SIG-M5 (cell line): ENCODE results near the gene IL23A.
"Not testable (repeated sequence)": the region's sequence is repeated elsewhere in the genome, so short reads cannot be mapped to it uniquely, and the experiment has no call there.

ENCODE experiments used
- DNase-seq: peaks from one replicate; lab custom pipeline; 2025; lab: John Stamatoyannopoulos, UW

Gene IL23A

GRCh38 chr12:56326126-56326525 lies 12.6 kb upstream of the IL23A start:
- no peak for DNase-seq

GRCh38 chr12:56326533-56326932 lies 12.2 kb upstream of the IL23A start:
- no peak for DNase-seq

- DNase-seq: no peak
Observed at GRCh38 chr12:56330936-56331490, 7.7 kb upstream of the IL23A start.

GRCh38 chr12:56332512-56333196 lies 6.0 kb upstream of the IL23A start:
- no peak for DNase-seq

GRCh38 chr12:56333197-56333678 lies 5.4 kb upstream of the IL23A start:
- no peak for DNase-seq

GRCh38 chr12:56333679-56334489 lies 4.8 kb upstream of the IL23A start, which contains the start of gene PAN2:
PAN2 (minus strand) TSS chr12:56334000; CDS start chr12:56333094, 906 bp downstream.
- peak; percentile 87 for DNase-seq

GRCh38 chr12:56334490-56334793 lies 4.2 kb upstream of the IL23A start:
- no peak for DNase-seq

- DNase-seq: not testable (repeated sequence)
Observed at GRCh38 chr12:56335527-56335926, 3.2 kb upstream of the IL23A start.

- peak; percentile 93 for DNase-seq
Observed at GRCh38 chr12:56336361-56337167, 2.1 kb upstream of the IL23A start.

- peak; percentile 41 for DNase-seq
Observed at GRCh38 chr12:56337753-56338251, 882 bp upstream of the IL23A start.

- no peak for DNase-seq
Observed at GRCh38 chr12:56339158-56339422, 406 bp downstream of the IL23A start.

- no peak for DNase-seq
Observed at GRCh38 chr12:56341616-56342015, 2.9 kb downstream of the IL23A start.

GRCh38 chr12:56342290-56342689 lies 3.6 kb downstream of the IL23A start:
- not testable (repeated sequence) for DNase-seq

GRCh38 chr12:56346675-56347074 lies 8.0 kb downstream of the IL23A start:
- DNase-seq: no peak

GRCh38 chr12:56347255-56347654 lies 8.6 kb downstream of the IL23A start:
- DNase-seq: not testable (repeated sequence)

GRCh38 chr12:56348776-56349175 lies 10.1 kb downstream of the IL23A start:
- no peak for DNase-seq

- DNase-seq: no peak
Observed at GRCh38 chr12:56350662-56351061, 12.0 kb downstream of the IL23A start.

- DNase-seq: no peak
Observed at GRCh38 chr12:56351325-56351724, 12.6 kb downstream of the IL23A start.

- peak; percentile 60 for DNase-seq
Observed at GRCh38 chr12:56358836-56359532, 20.3 kb downstream of the IL23A start.

- DNase-seq: peak; percentile 100
Observed at GRCh38 chr12:56359851-56360767, 21.4 kb downstream of the IL23A start, which contains the start of gene STAT2. STAT2 (minus strand) TSS chr12:56360107; CDS start chr12:56356571, 3,536 bp downstream.
